DOHH2 (cell line): Measurements from ENCODE around the gene ZMIZ1.

Experiments used
- CTCF ChIP-seq: fragments of 200-600 bp; sonication (generic); IDR thresholded peaks from one replicate; pipeline ENCODE4 v1.5.1; 2014; ENCODE audit warnings: antibody characterized with exemption, mild to moderate bottlenecking, low read depth, low read length; ENCODE audit not compliant: poor library complexity, severe bottlenecking
- EZH2phosphoT487 ChIP-seq: fragments of 200-600 bp; sonication (generic); IDR thresholded peaks from 2 replicates; pipeline ENCODE4 v1.6.1; 2017; ENCODE audit warnings: borderline replicate concordance, mild to moderate bottlenecking, antibody characterized with exemption, low read length, moderate library complexity, mixed read lengths

DNA sequence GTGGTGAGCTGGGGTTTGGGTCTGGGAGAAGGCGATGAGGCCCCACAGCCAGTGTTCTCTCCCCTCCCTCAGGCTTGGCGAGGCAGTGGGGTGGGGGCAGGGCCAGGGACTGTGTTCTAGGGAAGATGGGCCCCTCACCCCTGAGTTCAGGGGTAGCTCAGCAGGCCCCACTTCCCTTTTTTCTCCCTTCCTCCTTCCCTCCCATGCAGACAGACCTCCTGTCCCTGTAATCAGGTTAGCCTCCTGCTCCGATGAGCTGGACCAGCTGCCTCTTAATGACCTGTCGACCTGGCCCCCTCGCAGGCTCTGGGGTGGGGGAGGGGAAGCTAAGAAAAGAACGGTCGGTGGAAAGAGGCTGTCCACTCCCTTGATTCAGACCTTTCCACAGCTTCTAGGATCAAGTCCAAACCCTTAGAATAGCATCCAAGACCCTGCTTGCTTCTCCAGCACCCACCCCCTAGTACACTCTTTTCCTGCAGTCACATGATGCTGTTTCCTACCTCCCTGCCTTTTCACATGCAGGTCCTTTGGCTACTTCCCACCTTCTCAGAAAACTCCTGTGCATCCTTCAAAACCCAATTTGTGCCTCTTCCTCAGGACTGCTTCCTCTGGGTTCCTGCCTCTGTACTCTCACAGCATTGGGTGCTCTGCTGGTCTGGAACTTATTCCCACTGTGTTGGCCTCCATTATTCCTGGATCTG, 64.1 kb downstream of the ZMIZ1 start:
- TF ChIP-seq CTCF: no peak
- TF ChIP-seq EZH2phosphoT487: no peak
